COLO668 (cell line): ENCODE data around the gene NCF2.
"Not testable (repeated sequence)": the region's sequence is repeated elsewhere in the genome, so short reads cannot be mapped to it uniquely, and the experiment has no call there.

Source experiments
- DNase-seq: peaks from one replicate; lab custom pipeline; 2025; ENCODE audit not compliant: unreplicated experiment; lab: John Stamatoyannopoulos, UW

The NCF2 gene, protein sequence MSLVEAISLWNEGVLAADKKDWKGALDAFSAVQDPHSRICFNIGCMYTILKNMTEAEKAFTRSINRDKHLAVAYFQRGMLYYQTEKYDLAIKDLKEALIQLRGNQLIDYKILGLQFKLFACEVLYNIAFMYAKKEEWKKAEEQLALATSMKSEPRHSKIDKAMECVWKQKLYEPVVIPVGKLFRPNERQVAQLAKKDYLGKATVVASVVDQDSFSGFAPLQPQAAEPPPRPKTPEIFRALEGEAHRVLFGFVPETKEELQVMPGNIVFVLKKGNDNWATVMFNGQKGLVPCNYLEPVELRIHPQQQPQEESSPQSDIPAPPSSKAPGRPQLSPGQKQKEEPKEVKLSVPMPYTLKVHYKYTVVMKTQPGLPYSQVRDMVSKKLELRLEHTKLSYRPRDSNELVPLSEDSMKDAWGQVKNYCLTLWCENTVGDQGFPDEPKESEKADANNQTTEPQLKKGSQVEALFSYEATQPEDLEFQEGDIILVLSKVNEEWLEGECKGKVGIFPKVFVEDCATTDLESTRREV

DNA sequence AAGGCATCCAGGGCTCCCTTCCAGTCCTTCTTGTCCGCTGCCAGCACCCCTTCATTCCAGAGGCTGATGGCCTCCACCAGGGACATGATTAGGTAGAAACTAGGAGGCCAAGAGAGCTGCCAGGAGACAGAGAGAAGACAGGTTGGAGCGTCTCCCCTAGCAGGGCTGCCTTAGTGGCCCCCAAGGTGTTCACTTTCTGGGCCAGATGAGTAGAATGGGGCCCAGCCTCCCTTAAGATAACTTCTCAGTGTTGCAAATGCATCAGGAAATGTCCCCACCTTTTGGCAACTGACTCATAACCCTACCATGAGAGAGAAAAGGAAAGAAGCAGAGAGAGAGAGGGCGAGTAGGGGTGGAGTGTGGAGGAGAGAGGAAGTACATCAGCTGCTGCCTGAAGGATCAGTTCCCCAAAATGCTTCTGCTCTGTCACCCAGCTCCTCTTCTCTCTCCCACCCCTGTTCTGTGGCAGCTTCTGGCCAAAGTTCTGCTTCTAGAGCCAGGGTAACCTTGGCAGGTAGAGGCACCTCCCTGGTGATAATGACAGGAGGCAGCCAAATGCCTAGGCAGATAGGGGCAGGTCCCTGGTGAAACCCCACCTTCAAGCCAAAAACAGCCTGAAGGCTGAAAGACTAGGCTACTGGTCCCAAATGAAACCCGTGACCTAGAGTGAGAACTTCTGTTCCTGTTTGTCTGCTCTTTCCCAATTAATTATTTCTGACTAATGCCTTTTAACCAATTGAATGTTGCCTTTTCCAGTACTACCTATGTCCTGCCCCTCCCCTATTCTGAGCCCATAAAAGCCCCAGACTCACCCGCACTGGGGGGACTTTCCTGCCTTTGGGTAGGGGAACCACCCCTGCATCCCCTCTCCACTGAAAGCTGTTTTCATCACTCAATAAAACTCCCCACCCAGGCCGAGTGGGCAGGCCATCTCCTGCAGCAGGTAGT is at the start of gene NCF2:
Gene NCF2 (minus strand): TSS at position 216 of the 948 bp plus-strand sequence. CDS start 130 bp downstream, at position 86.
- DNase-seq, result no peak

DNA sequence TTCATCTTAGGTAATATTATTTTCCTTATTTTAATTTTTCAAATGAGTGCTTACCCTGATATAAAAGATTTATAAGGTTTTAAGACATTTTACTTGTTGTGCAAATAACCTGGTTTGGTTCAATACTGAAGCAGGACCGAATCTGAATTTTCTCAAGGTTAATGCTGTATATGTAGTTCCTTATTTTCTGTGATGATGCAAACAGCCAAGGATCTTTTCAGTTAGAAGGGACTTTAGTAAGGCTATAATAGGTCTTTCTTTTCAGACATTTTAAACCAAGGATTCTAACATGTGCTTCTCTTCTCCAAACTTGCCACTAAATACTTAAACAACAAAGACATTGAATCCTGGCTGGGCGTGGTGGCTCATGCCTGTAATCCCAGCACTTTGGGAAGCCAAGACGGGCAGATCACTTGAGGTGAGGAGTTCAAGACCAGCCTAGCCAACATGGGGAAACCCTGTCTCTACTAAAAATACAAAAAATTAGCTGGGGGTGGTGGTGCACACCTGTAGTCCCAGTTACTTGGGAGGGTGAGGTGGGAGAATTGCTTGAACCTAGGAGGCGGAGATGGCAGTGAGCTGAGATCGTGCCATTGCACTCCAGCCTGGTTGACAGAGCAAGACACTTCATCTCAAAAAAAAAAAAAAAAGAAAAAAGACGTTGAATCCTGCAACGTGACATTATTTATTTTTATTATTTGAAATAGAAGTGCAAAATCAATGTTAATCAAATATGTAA is 48.6 kb upstream of the NCF2 start:
- DNase-seq, result no peak

DNA sequence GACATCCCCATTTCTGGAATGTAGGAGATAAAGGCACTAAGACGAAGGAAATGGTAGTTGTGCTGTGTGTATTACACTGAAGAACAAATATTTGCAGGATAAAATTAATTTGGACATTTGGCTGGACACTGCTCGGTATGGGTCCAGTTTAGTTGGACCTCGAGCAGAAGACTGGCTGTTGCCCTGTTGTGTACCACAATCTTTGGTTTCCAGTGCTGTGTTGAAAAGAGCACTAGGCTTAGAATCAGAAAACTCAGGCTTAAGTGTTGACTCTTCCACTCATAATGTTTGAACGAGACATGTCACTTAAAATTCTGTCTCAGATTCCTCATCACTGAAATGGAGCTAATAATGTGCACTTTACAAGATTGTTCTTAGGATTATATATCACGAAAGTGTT is 46.5 kb upstream of the NCF2 start:
- no peak for DNase-seq

DNA sequence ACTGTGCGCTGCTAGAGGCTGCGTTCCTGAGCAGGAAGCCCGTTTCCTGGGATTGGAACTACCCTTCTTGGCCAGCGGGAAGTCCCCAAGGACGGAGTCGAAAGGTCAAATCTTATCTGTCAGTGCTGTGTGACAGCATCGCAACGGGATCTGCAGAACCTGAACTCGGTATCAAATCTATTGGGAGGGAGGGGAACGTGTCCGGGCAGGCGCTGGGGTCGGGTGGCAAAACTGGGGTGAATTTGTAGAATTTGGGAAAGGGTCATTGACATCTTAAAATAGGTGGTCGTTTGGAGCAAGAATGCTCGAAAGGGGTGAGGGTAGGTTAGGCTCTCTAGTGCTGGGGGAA is 46.0 kb upstream of the NCF2 start:
- no peak for DNase-seq

DNA sequence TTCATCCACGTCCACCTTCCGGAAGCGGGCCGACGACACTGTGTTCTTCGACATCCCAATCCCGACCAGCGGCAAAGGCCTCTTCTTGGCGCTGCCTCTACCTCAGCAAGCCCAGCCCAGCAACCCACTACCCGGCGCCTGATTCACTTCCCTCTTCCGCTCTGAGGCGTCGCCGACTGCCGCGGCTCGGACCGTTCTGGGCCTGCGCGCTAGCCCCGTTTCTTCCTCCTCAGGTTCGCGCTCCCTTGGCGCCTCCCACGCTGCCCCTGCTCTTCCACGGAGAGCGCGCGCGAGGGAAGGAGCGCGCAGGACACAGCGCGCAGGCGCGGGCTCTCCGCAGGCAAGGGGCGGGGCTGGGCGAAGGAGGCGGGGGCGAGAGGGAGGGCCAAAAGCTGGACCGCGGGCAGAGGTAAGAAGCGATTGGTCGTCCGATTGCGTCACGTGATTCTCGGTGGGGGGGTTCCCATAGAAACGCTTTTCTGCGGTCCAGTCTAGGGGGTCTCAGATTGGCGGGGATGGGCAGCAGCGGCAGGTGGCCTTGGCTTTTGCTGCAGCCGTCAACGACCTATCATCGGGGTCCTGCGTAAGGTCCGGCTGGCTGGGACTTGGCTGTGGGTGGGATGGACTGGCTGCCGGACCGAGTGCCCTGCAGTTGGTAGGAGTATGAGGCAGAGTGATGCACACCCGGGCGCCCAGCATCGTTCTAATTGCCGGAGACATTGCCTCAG is 45.5 kb upstream of the NCF2 start, which contains the start of gene ARPC5:
Gene ARPC5 (minus strand): TSS at position 178 of the 728 bp plus-strand sequence. CDS start 124 bp downstream, at position 54.
- peak; percentile 99 for DNase-seq

DNA sequence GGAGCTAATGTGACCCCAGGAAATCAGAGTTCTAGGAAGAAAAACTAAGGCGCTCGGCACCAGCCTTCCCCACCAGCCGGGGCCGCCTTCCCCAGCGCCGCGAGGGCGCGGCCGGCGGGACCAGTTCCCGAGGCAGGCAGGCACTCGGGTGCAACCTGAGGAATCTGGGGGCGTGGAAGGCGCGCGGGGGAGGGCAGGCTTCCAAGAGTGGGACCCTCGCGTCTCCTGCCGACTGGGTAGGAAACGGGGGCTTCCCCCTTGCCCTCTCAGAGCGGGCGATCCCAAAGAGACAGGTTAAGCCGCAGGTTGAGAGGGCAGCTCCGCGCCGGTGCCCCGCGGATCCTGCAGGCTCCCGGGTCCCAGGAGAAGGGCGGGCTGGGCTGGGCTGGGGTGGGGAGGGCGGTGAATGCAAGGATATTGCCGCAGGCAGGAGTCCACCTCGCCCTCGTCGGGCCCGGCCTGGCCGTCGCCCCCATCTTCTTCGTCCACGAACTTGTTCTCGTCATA is 44.9 kb upstream of the NCF2 start:
- peak; percentile 73 for DNase-seq

DNA sequence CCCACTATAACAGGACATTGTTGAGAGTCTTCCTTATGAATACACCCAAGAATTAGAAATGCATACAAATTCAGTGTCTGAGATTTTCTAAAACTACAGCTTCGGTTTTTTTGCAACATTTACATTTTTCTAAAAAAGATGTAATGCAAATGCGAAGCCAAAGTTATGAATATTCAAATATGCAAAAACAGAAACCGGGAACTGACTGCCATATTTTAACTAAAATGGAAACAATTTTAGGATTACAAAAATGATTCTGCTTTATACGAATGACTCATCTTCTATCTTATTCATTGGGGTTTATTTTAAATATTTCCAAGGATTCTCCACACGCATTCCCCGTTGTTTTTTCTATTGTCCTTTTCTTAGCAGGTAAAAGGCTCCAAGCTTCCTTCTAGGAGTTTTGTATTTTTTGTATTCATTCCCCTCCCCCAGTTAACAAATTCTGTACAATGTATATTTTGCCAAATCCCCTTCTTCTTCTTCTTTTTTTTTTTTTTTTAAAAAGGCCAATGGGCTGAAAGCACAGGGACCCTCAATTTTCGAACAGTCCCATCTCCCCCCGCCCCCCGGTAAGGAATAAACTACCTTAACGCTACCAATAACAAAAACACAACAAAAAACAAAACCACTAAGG is 44.3 kb upstream of the NCF2 start:
- DNase-seq, result no peak

DNA sequence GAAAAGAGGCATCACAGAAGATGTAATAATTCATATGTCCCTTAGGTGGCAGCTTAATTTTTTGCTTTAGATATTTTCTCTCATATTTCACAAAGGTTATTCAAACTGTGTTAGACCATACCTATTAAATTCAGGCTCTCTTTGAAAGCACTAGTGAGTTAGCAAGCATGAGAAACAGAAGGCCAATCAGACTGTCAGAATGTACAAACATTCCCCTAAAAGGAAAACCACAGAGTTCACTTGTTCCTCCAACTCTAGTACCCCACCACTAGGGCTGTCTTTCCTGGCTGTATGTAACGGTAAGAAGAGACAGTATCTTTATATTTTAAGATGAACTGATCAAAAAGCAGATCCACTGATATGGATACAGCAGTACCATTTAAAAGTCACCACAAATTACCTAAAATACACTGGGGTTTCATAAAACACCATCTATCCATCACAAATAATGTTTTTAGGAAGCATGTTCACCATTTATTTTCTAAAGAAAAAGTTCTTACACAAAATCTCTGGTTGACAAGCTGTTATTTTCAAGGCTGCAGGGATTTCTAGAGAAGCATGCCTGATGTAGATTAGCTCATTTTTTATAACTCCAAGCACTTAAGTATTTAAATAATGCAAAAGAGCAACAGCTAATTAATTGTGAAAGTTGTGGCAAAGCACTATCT is 43.6 kb upstream of the NCF2 start:
- no peak for DNase-seq

DNA sequence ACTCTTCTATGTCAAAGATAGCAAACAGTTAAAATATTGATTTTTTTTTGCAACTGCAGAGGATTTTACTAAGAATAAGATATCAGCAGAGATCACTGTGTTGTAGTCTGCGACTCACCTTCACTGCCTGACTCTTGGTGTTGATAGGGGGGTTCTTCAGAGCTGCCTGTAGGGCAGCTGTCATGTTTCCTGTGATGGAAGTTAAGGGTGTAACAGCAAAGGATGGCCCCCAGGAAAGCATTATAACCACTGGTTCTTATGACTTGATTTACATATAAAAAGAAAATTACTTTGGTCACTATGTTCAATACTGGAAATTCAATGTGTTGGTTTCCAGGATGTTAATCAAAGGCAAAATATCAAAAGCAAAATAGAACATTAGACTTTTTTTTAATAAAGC is 42.7 kb upstream of the NCF2 start:
- DNase-seq, result no peak

DNA sequence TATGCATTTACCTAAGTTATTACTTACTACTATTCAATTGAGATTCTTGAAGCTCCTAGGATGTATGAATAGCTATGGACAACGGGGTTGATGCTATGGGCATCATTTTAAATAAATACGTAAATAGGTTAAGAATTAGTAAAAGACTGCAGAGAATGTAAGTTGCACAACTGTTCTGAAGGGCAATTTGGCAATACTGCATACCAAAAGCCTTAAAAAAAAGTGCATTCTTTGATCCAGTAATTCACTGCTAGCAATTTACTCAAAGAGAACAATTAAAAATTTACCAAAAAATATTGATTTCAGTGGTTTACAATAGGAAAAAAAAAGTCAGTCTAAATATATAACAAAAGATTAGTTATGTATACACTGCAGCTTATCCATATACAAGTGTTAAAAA is 41.9 kb upstream of the NCF2 start:
- DNase-seq, result no peak

DNA sequence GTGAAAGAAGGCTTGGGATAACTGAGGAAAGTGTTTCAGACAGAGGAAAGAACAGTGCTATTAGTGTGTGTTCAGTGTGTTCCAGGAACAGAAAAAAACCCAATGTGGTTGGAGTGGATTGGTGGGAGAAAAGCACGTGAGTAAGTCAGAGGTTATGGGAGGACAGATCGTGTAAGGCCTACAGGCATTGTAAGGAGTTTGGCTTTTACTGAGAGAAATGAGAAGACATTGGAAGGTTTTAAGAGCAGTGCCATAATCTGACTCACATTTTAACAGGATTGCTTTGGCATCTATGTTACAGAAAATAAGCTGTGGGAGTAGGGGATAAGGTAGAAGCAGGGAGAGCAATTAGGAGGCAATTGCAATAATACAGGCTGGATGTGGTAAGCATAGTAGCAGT is 40.5 kb upstream of the NCF2 start:
- DNase-seq, result no peak

DNA sequence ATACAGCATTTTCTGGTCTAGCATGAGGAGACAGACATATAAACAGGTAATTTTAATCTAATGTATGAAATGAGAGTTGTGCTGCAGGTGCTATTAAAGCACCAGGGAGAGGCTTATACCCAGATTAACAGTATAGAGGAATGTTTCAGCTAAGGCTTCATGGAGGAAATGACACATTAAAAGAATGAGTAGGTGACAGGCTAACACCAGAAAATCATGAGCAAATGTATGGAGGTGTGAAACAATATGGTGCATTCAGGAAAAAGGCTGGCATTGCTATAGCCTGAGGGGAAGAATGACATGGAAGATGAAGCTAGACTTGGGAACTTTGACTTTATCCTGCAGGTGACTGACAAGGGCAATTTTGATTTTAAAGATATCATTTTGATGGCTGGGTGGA is 38.3 kb upstream of the NCF2 start:
- DNase-seq, result no peak

DNA sequence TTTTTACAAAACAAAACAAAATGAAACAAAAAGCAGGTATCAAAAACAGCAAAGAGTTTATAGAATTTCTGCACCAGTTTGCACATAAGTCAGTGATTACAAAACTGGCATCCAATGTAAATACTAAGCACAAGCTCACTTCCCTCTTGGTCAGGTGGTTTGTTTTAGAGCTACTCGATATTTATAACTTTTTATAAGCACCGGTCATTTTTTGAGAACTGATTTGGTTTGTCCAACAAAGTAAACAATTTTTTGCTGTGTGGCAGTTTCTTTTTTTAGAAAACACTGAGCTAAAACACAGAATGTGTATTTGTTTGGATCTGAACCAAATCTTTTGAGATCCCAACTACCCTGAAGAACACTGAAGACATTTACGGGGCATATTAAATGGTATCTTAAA is 36.0 kb upstream of the NCF2 start:
- DNase-seq, result not testable (repeated sequence)

DNA sequence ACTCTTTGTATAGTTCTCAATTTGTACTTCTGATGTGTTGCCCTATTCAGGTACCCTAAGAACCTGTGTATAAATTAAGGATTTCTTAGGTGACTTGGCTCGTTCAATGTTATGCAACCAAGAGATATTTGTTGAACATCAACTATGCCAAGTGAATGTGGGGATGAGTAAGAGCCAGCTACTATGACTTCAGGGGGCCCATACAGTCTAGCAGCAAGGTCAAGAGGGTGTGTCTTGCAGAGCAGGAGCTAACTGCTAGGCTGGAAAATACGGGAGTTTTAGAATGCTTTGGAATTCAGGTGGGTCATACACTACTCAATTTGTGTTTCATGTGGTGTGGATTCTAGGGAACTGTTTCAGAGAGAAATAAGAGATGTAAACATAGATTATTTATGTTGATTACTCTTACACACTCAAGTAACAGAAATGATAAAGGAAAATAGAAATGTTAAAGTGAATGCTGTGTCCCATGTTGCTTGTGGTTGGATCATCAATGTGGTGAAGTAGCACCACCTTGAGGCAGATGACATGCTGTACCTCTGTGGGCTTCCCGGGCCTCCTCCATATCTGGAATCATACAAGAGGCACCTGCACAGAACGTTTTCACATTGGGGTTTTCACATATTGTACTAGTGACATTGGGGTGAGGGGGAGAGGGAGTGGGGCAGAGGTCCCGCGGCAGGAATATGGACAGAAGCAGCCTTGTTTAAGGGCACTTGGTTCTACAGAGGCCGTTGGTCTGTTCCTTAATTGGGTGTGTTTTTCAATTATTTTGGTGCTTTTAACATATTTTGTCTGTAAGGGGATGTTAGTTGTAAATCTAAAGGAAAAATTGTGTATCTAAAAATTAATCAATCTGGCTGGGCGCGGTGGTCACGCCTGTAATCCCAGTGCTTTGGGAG is 32.9 kb upstream of the NCF2 start:
- peak; percentile 57 for DNase-seq

DNA sequence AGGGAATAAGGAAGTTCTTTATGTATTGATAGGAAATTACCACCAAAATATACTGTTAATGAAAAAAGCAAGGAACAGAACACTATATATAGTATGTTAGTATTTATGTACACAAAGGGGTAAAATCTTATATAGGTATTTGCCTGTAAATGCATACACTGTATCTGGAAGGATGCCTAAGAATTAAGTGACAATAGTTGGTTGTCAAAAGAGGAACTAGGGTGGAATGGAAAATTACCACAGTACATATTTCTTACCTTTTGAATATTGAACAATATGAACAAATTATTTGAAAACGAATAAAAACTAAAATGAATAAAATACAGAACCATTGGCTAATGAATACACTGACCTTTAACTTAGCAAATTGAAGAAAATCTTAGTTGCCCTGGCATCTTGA is 31.8 kb upstream of the NCF2 start:
- DNase-seq, result no peak

DNA sequence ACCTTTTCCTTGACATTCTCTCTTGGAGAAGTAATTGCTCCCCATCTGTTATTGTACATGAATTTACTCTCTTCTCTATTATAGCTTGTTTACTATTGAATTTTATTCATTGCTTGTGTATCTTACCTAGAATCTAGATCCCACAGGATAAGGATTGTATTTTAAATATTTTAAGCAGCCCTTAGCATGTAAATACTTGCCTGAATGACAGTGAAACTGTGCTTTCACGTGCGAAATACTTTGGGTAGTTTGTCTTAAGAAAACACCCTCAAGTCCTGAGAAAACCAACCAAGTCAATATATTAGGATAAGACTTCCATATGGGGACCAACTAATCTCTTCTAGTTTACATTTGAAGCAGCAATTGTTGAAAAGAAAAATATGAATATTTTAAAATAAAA is 30.1 kb upstream of the NCF2 start:
- DNase-seq, result no peak

DNA sequence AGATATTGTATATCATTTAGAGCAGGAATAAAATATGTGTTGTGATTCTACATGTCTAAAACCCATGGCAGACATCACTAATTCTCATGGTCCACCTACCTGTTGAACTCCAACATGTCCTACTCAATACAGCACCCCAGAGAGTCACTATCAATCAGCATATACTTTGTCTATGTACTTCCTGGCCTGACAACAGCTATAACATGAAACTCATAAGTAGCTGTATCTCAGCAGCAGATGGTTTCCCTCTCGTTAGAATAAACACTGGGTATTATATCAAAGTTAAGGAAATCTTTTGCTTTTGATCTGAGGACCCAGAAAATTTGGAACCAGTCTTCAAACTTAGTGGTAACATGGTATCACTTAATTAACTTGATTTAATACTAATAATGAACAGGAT is 29.5 kb upstream of the NCF2 start:
- DNase-seq, result no peak

DNA sequence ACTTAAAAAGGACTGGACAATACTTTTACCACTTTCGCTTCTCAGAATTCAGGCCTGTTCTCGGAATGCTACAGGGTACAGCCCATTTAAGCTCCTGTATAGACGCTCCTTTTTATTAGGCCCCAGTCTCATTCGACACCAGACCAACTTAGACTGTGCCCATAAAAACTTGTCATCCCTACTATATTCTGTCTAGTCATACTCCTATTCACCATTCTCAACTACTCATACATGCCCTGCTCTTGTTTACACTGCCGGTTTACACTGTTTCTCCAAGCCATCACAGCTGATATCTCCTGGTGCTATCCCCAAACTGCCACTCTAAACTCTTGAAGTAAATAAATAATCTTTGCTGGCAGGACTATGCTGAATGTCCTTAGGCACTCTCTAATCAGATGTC is 27.9 kb upstream of the NCF2 start:
- not testable (repeated sequence) for DNase-seq
